HG03060 (cell line): Measurements from ENCODE around the gene FGR.

Experiments used
- ATAC-seq: cut with Tn5 transposase; IDR thresholded peaks from one replicate; pipeline ENCODE4 v1.9.1; 2021; ENCODE audit warnings: low read depth, moderate number of reproducible peaks; ENCODE audit not compliant: unreplicated experiment

Gene FGR

GRCh38 chr1:27570356-27570755, 64.6 kb downstream of the FGR start:
- no peak for ATAC-seq

- no peak for ATAC-seq
These were observed 65.3 kb downstream of the FGR start for GRCh38 chr1:27569506-27570291.

- peak; percentile 9 for ATAC-seq
These were observed 65.9 kb downstream of the FGR start for GRCh38 chr1:27569088-27569460.

GRCh38 chr1:27568300-27569087, 66.5 kb downstream of the FGR start:
- ATAC-seq, result peak; percentile 41

- ATAC-seq, result no peak
These were observed 67.0 kb downstream of the FGR start for GRCh38 chr1:27567971-27568299.

- no peak for ATAC-seq
These were observed 67.8 kb downstream of the FGR start for GRCh38 chr1:27567146-27567526.

- no peak for ATAC-seq
These were observed 68.4 kb downstream of the FGR start for GRCh38 chr1:27566462-27567145.

GRCh38 chr1:27564710-27565649, 70.0 kb downstream of the FGR start:
- no peak for ATAC-seq

- ATAC-seq, result no peak
These were observed 71.2 kb downstream of the FGR start for GRCh38 chr1:27563591-27564471.

- no peak for ATAC-seq
These were observed 71.7 kb downstream of the FGR start for GRCh38 chr1:27563341-27563590.

GRCh38 chr1:27562534-27563340, 72.2 kb downstream of the FGR start:
- ATAC-seq, result no peak
